Activated naive CD4-positive, alpha-beta T cell treated with anti-CD3 and anti-CD28 coated beads, Interleukin-2, amount 50 U/mL, for 16 hours (primary cell): ENCODE data around the gene TECR.
A peak's percentile ranks its signal among the peaks of the same experiment; 100 is the strongest.
"Not testable (repeated sequence)": the region's sequence is repeated elsewhere in the genome, so short reads cannot be mapped to it uniquely, and the experiment has no call there.

Experiments used
- DNase-seq: peaks from one replicate; pipeline ENCODE4 v3.0.0-alpha.2; 2020

Gene TECR

GRCh38 chr19:14540741-14541525, 11.5 kb downstream of the TECR start:
- no peak for DNase-seq

GRCh38 chr19:14541979-14542378, 12.6 kb downstream of the TECR start:
- not testable (repeated sequence) for DNase-seq

DNA sequence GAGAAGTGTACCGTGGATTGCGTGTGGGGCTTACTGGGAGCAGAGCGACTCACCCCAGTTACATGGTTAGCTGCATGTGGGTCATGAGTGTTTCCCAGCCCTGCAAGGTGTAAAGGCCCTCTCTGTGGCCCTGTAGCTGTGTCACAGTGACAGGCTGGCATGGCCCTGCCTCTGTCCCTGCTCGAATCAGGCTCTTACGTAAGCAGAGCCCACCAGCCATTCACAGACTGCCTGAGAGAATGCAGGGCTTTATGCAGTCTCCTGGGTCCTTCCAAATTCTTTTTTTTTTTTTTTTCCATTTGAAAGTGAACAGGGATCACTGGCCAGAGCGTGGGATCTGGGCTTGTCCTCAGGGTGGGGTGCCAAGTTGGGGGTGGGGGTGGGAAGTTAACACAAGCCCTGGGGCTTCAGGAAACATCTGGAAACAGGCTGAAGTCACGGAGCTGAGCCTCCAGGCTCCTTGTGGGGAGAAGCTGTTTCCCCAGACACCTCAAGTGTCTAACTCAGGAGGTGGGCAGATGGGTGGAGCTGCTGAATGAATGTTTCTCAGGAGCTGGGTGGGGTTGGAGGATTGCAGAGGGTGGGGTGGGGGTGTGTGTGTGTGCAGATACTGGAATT, 13.4 kb downstream of the TECR start:
- DNase-seq, result no peak

GRCh38 chr19:14544047-14544446, 14.7 kb downstream of the TECR start:
- no peak for DNase-seq

GRCh38 chr19:14544977-14545715, 15.8 kb downstream of the TECR start:
- DNase-seq, result no peak

- DNase-seq, result no peak
Observed at GRCh38 chr19:14545716-14546082, 16.3 kb downstream of the TECR start.

DNA sequence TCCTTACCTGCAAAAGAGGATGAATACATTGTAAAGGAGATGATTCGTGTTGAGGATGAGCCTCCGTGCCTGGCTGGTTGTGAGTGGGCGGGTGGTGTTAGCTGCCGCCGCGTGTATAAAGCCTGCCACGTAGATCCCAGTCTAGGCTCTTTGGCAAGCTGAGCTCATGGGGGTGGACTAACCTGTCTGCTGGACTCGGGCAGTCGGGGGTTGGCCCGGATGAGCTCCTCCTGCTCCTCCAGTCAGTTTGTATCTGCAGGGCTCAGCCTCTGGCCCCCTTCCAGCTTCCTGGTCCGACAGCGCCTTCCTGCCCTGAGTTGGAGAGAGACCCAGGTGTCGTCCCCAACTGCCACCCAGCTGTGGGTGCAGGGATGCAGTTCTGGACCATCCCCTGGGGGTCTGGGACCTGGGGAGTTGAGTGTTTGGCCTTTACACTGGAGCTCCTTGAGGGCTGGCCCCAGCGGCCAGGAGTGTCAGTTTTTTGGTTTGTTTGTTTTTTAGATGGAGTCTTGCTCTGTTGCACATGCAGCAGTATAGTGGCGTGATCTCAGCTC, 20.9 kb downstream of the TECR start:
- DNase-seq, result no peak

DNA sequence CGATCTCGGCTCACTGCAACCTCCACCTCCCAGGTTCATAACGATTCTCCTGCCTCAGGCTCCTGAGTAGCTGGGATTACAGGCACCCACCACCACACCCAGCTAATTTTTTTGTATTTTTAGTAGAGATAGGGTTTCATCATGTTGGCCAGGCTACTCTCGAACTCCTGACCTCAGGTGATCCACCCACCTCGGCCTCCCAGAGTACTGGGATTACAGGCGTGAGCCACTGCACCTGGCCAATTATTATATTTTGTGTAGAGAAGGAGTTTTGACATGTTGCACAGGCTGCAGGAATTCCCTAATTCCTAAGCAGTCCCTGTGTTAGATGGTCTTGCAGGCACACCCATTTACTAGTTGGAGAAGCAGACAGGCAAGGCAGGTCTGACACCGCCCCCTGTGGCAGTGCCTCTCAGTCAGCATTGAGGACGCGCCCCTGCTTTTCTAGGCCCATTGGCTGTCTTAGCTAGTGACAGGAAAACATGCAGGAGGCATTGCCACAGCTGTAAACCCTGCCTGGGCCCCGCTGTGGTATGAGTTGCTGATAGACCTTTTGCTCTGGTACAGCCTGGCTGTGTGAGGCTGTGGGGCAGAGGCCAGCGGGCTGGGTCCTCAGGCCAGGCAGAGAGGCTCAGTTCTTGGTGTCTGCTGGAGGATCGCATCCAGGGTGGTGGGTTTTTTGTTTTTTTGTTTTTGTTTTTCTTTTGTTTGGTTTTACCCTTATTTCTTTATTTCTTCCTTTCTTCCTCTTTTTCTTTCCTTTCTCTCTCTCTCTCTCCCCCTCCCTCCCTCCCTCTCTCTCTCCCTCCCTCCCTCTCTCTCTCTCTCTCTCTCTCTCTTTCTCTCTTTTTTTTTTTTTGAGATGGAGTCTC, 22.0 kb downstream of the TECR start:
- DNase-seq, result peak; percentile 77

DNA sequence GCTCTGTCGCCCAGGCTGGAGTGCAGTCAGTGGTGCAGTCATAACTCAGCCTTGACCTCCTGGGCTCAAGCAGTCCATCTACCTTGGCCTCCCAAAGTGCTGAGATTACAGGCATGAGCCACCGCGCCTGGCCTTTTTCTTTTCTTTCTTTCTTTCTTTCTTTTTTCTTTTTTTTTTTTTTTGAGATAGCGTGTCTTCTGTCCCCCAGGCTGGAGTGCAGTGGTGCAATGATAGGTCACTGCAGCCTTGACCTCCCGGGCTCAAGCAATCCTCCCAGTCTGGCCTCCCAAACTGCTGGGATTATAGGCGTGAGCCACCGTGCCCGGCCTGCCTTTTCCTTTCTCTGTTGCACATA, 22.6 kb downstream of the TECR start:
- not testable (repeated sequence) for DNase-seq

- DNase-seq, result no peak
Observed at GRCh38 chr19:14553042-14553938, 23.9 kb downstream of the TECR start.

GRCh38 chr19:14553939-14554243, 24.5 kb downstream of the TECR start:
- no peak for DNase-seq

DNA sequence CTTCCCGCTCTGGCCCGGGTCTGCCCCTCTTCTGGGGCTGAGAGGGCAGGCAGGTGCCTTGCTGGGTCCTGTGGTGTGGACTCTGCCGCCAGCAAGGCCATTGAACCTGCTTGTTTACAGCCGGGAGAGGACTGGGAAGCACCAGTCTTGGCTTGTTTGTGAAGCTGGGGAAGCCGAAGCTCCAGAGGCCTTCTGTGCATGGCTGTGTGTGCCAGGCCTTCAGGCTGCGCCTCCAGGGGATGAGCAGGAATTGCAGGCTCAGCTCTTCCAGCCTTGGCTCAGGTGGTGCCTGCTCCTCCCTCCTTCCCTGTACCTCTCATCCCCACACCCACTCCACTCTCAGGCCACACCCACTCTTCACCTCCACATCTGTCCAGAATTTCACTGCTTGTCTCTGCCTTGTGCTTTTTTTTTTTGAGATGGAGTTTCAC, 25.0 kb downstream of the TECR start:
- DNase-seq, result no peak

- DNase-seq, result no peak
Observed at GRCh38 chr19:14555918-14556661, 26.7 kb downstream of the TECR start.

GRCh38 chr19:14556662-14557188, 27.3 kb downstream of the TECR start:
- DNase-seq, result peak; percentile 76

- no peak for DNase-seq
Observed at GRCh38 chr19:14558370-14559066, 29.1 kb downstream of the TECR start.

GRCh38 chr19:14559916-14560775, 30.8 kb downstream of the TECR start:
- DNase-seq, result no peak

- DNase-seq, result no peak
Observed at GRCh38 chr19:14560776-14561108, 31.3 kb downstream of the TECR start.

DNA sequence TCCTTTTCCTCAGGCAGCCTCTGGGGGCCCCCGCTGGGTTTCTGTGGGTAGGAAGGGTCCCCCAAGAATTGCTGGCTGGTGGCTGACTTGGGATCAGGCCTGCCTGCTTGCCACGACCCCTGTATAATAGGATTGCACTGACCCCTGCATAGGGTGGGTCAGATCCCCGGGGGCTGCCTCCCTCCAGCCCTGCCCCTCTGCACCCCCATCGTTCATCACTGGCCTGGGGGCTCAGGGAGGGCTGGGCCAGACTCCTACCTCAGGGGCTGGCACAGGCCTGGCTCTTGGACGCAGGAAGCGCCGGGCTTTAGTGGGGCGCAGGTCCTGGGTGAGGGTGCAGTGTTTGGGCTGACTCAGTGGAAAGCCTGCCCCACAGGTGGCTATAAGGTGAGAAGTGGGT, 31.9 kb downstream of the TECR start:
- no peak for DNase-seq

DNA sequence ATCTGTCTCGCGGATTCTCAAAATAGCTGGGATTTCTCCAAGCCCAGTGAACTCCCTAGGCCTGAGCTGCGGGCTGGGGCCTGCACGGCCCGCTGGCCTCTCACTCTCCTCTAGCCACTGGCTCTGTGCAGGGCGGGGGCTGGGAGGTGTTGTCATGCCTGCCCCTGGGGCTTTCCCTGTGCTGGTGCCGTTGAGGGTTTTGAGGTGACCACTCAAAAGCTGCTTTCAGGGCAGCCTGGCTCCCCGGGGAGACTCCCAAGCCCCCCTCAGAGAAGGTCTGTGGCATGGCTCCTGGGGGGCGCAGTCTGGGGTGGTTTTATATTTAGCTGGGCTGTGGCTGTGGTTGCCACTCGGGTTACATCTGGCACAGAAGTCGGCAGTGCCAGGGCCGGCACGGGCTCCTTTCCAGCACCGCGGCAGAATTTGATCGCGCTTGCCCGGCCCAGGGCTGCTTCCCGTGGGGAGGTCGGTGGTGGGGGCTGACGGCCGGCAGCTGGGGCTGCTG, 32.5 kb downstream of the TECR start:
- no peak for DNase-seq
